CD8-positive, alpha-beta memory T cell (primary cell): ENCODE results near the gene GPER1. TPM values are rescaled to one million over a fixed set of nuclear protein-coding genes. Genes with fewer than 3 reads are reported as not detected.

Experiments used
- CTCF ChIA-PET: fragments of 350-600 bp; sonication (Branson Sonifier 250); formaldehyde crosslinking; loops from one replicate; lab custom pipeline; 2021; ENCODE audit warnings: antibody characterized with exemption; lab: Charles Lee
- POLR2A ChIA-PET: fragments of 350-600 bp; sonication (Branson Sonifier 250); formaldehyde crosslinking; loops from one replicate; lab custom pipeline; 2021; ENCODE audit warnings: antibody characterized with exemption; lab: Charles Lee
- DNase-seq, 5 donors: peaks; one replicate each; pipeline versions ENCODE4 v3.0.0 to v3.0.0-alpha.2; 2020 to 2022; ENCODE audit warnings: mixed read lengths in 1 of 5
- H3K27ac ChIP-seq: one replicate; pipeline ENCODE4 v1.7.0; 2013; ENCODE audit warnings: low read depth, mild to moderate bottlenecking, low read length, moderate library complexity
- H3K27me3 ChIP-seq: 2 replicates; pipeline ENCODE4 v1.7.0; 2013; ENCODE audit warnings: low read length, mild to moderate bottlenecking; ENCODE audit not compliant: insufficient read depth, poor library complexity, severe bottlenecking
- H3K36me3 ChIP-seq: 2 replicates; pipeline ENCODE4 v1.7.0; 2013; ENCODE audit warnings: mild to moderate bottlenecking, low read length, moderate library complexity; ENCODE audit not compliant: insufficient read depth
- H3K4me1 ChIP-seq: 2 replicates; pipeline ENCODE4 v1.7.0; 2013; ENCODE audit warnings: mild to moderate bottlenecking, low read length, moderate library complexity; ENCODE audit not compliant: insufficient read depth
- H3K4me3 ChIP-seq: 2 replicates; pipeline ENCODE4 v1.7.0; 2013; ENCODE audit warnings: mild to moderate bottlenecking, low read length
- H3K9me3 ChIP-seq: 2 replicates; pipeline ENCODE4 v1.7.0; 2013; ENCODE audit warnings: mild to moderate bottlenecking, low read length
- H3K27ac Mint-ChIP-seq, 8 donors: one replicate each; pipeline ENCODE4 v1.8.0; 2020 to 2021; ENCODE audit warnings: mixed read lengths in 8 of 8, mild to moderate bottlenecking in 6 of 8, inconsistent platforms in 3 of 8, moderate library complexity in 3 of 8
- H3K27me3 Mint-ChIP-seq, 2 donors: one replicate each; pipeline ENCODE4 v1.8.0; 2020 to 2021; ENCODE audit warnings: mixed read lengths in 2 of 2, mild to moderate bottlenecking in 1 of 2, moderate library complexity in 1 of 2
- H3K36me3 Mint-ChIP-seq, 3 donors: one replicate each; pipeline ENCODE4 v1.8.0; 2020 to 2021; ENCODE audit warnings: mixed read lengths in 3 of 3, inconsistent platforms in 1 of 3, mild to moderate bottlenecking in 1 of 3
- H3K4me1 Mint-ChIP-seq, 3 donors: one replicate each; pipeline ENCODE4 v1.8.0; 2020 to 2021; ENCODE audit warnings: mixed read lengths in 3 of 3, inconsistent platforms in 1 of 3, mild to moderate bottlenecking in 1 of 3
- H3K4me3 Mint-ChIP-seq, 7 donors: one replicate each; pipeline ENCODE4 v1.8.0; 2020 to 2021; ENCODE audit warnings: mixed read lengths in 7 of 7, mild to moderate bottlenecking in 6 of 7, moderate library complexity in 4 of 7, inconsistent platforms in 2 of 7
- H3K9me3 Mint-ChIP-seq, 5 donors: one replicate each; pipeline ENCODE4 v1.8.0; 2020 to 2022; ENCODE audit warnings: mixed read lengths in 5 of 5, mild to moderate bottlenecking in 3 of 5, moderate library complexity in 2 of 5, inconsistent platforms in 1 of 5
- polyA plus RNA-seq: library from polyadenylated mRNA; unstranded; fragments of 300-500 nt; fragmentation: Illumina TruSeq; gene quantifications from one replicate; pipeline ENCODE4 v1.2.3, GENCODE V29; 2021
- total RNA-seq, 2 experiments: library from RNA; stranded (reverse); gene quantifications; one replicate each; pipeline ENCODE4 v1.2.3, GENCODE V29; 2021

Gene GPER1
- total and polyA plus RNA-seq, 3 experiments from 2014 or later = 0.17 TPM; not detected in 2

DNA sequence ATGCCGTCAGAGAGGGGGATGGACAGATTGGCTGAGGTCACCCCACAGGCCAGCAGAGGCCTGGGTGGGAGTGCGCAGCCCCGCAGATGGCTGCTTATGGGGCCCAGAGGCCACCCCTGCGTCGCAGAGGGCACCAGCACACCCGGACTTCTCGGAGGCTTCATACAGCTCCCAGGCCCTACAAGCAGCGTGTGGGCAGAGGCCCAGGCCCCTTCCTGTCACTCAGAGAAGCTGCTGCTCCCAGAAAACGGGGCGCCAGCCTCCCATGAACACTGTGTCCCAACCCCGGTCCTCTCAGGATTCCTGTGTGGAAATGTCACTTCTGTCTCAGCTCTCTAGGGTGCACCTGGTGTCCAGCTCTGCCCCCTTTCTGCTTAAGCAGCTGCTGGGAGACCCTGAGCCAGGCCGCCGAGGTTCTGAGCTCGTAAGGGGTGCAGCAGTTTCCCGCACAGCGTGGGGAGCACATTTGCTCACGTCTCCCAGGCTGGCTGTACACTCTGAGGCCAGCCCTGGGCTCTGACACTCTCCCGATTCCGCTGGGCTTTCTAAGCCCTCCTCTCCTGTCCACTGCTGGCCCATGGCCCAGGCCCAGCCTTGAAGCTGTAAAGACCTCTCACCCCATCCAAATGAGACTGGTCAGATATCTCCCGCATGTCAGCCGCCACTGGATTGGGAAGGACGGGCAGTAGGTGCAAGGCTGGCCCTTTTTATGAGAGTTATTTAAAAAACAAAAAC, 36.8 kb upstream of the GPER1 start:
- ChIA-PET CTCF (interaction anchor here (1.0 to 4.4 kb wide), 3 partner anchors 9 to 58 kb away, joined by 3 to 17 read pairs (median 15); no protein-coding TSS in a partner anchor), POLR2A (no interaction called here)
- no peaks in the 10 kb centered on the region for H3K27me3 ChIP-seq
- H3K36me3 ChIP-seq = no peaks in the 10 kb centered on the region
- H3K4me3 ChIP-seq = no peak overlapping the region
- Mint-ChIP-seq H3K4me1 (peaks cover 18 to 40% (median 31%) of the 10 kb centered on the region in 3 donors), H3K9me3 (no peaks in the 10 kb centered on the region), H3K36me3 (no peaks in the 10 kb centered on the region), H3K27me3 (no peaks in the 10 kb centered on the region), H3K4me3 (no peak overlapping the region), H3K27ac (peak overlapping the region in 2 of 8 donors; percentile 31 to 38)
- H3K27ac ChIP-seq = no peak overlapping the region
- peaks cover 50% of the 10 kb centered on the region for H3K4me1 ChIP-seq
- H3K9me3 ChIP-seq = no peaks in the 10 kb centered on the region
- no peak for DNase-seq

DNA sequence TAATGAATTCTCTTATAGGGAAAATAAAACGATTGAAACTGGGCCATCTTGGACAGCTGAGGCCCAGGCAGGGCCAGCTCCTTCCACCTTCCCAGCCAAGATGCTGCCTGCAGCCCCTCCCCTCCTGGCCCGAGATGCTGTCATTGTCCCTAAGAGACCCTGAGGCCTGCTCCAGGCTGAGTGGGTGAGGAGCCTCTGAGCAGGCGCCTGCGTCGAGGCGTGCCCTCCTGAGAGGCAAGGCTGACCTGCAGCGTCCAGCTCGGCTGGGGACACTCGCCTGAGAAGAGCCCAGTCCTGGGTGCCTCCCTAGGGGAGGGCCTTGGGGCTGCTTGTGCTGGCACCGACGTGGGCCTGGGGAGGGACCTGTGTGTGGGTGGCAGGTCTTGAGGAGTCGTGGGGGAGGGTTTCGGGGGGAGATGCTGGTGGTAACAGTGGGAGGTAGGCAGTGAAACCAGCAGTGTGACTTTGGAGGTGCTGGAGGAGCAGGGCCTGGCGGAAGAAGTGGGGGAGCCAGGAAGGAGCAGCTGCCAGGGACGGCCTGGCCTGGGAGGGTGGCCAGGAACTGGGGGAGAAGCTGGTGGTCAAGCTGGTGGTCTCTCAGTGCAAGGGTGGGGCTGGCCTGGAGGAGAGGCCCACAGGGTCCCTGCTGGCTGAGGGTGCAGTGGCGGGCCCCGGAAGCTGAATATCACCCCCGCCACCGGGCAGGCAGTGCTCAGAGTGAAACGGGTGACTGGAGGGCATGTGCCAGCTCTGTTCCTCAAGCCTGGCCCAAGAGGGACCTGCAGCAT, 35.7 kb upstream of the GPER1 start:
- H3K36me3 ChIP-seq = no peaks in the 10 kb centered on the region
- H3K4me3 ChIP-seq = no peak overlapping the region
- Mint-ChIP-seq H3K4me1 (peaks cover 8 to 29% (median 20%) of the 10 kb centered on the region in 3 donors), H3K4me3 (no peak overlapping the region), H3K9me3 (no peaks in the 10 kb centered on the region), H3K36me3 (no peaks in the 10 kb centered on the region), H3K27me3 (no peaks in the 10 kb centered on the region), H3K27ac (no peak overlapping the region)
- no peak overlapping the region for H3K27ac ChIP-seq
- no peaks in the 10 kb centered on the region for H3K9me3 ChIP-seq
- H3K27me3 ChIP-seq = no peaks in the 10 kb centered on the region
- peaks cover 41% of the 10 kb centered on the region for H3K4me1 ChIP-seq
- DNase-seq = no peak
- CTCF ChIA-PET = interaction anchor here (2.7 to 4.4 kb wide), 2 partner anchors 13 to 59 kb away, joined by 15 to 17 read pairs; no protein-coding TSS in a partner anchor
- POLR2A ChIA-PET = interaction anchor here (0.6 kb wide), 1 partner anchor 12 kb away, joined by 3 read pairs; no protein-coding TSS in a partner anchor

DNA sequence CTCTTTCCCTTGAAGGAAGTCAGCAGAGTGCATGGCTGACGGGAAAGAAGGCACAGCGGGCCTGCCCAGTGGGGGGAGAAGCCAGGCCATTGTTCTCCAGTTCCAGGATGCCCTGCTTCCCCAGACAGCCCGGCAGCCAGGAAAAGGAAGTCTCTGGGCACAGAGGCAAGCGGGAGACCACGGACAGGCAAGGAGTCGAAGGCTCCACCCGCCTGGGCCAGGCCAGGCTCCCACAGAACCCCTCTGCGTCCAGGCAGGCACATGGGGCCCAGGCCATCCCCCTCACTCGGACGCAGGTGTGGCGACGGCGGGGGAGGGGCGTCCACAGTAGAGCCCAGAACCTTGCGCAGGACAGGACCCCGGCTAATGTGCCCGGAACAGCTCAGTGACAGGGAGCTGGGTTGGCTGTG, 34.9 kb upstream of the GPER1 start:
- Mint-ChIP-seq H3K9me3 (no peaks in the 10 kb centered on the region), H3K27ac (no peak overlapping the region), H3K36me3 (peaks cover 0 to 2% (median 0%) of the 10 kb centered on the region in 3 donors), H3K4me1 (peaks cover 7 to 21% (median 13%) of the 10 kb centered on the region in 3 donors), H3K4me3 (no peak overlapping the region), H3K27me3 (no peaks in the 10 kb centered on the region)
- Histone ChIP-seq H3K4me3 (no peak overlapping the region), H3K27me3 (no peaks in the 10 kb centered on the region), H3K36me3 (no peaks in the 10 kb centered on the region), H3K27ac (no peak overlapping the region), H3K9me3 (no peaks in the 10 kb centered on the region), H3K4me1 (peaks cover 33% of the 10 kb centered on the region)
- ChIA-PET CTCF (interaction anchor here (2.0 to 4.4 kb wide), 2 partner anchors 8 to 12 kb away, joined by 5 to 17 read pairs; partner anchors contain the start of gene GPR146), POLR2A (no interaction called here)
- DNase-seq = no peak

DNA sequence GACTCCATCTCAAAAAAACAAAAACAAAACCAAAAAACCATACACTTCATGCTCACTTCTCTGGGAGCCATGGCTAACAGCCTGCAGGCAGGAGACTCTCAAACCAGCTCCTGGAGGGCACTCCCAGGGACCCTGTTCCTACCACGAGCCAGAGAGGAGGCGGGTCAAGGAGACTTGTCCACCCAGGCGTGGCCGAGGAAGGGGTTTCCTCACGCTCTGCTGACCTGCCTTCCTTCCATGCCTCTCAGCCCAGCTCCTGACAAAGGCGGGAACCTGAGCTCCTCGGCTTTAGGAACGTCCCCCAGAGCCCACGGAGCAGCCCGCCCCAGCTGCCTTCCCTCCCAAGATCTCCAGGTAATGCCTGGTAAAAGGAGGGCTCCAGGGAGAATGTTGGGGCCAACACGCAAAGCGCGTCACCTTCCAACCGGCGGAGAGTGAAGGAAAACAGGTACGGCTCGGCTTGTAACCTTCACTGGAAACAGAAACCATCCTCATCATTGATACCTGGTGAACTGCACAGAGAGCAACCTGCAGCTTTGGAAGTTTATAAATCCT, 34.0 kb upstream of the GPER1 start:
- CTCF ChIA-PET = interaction anchor here (1.0 to 4.4 kb wide), 3 partner anchors 9 to 61 kb away, joined by 3 to 17 read pairs (median 5); partner anchors contain the start of gene GPR146
- H3K9me3 Mint-ChIP-seq = no peaks in the 10 kb centered on the region

DNA sequence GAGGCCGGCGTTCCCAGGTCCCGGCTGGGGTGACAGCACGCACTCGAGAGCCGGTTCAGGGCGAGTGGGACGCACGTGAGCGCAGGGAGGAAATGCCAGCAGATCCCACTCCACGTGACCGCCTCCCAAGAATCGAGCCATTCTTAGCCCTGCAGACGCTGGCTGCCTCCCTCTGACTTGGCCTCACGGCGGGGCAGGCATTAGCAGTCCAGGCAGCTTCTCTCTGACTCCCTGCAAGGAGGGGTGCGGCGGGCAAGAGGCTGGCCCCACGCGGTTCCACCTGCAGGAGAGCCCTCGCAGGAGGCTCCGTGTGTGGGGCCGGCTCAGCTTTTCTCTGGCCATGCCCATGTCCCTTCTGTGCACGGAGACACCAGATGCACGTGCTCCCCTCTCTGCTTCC, 33.5 kb upstream of the GPER1 start:
- no peaks in the 10 kb centered on the region for H3K9me3 ChIP-seq
- no peaks in the 10 kb centered on the region for H3K27me3 Mint-ChIP-seq
- DNase-seq = no peak
- H3K27ac ChIP-seq = no peak overlapping the region
- CTCF ChIA-PET = interaction anchor here (1.0 to 2.0 kb wide), 2 partner anchors 10 to 62 kb away, joined by 3 to 5 read pairs; partner anchors contain the start of gene GPR146
- no peak overlapping the region for H3K4me3 ChIP-seq
- H3K27ac Mint-ChIP-seq = no peak overlapping the region
- no peaks in the 10 kb centered on the region for H3K9me3 Mint-ChIP-seq
- H3K27me3 ChIP-seq = no peaks in the 10 kb centered on the region
- H3K4me3 Mint-ChIP-seq = no peak overlapping the region
- peaks cover 0 to 2% (median 0%) of the 10 kb centered on the region in 3 donors for H3K36me3 Mint-ChIP-seq
- peaks cover 19% of the 10 kb centered on the region for H3K4me1 ChIP-seq
- POLR2A ChIA-PET = no interaction called here
- H3K36me3 ChIP-seq = no peaks in the 10 kb centered on the region
- H3K4me1 Mint-ChIP-seq = peaks cover 0 to 7% (median 7%) of the 10 kb centered on the region in 3 donors

More for the DNA sequence above, 34.0 kb upstream of the GPER1 start:
- H3K4me3 ChIP-seq = no peak overlapping the region
- no peaks in the 10 kb centered on the region for H3K36me3 ChIP-seq
- Mint-ChIP-seq H3K27me3 (no peaks in the 10 kb centered on the region), H3K36me3 (peaks cover 0 to 2% (median 0%) of the 10 kb centered on the region in 3 donors), H3K4me1 (peaks cover 4 to 13% (median 12%) of the 10 kb centered on the region in 3 donors), H3K27ac (no peak overlapping the region), H3K4me3 (no peak overlapping the region)
- H3K9me3 ChIP-seq = no peaks in the 10 kb centered on the region
- H3K4me1 ChIP-seq = peaks cover 24% of the 10 kb centered on the region
- H3K27me3 ChIP-seq = no peaks in the 10 kb centered on the region
- no peak overlapping the region for H3K27ac ChIP-seq
- no peak for DNase-seq
- POLR2A ChIA-PET = no interaction called here

DNA sequence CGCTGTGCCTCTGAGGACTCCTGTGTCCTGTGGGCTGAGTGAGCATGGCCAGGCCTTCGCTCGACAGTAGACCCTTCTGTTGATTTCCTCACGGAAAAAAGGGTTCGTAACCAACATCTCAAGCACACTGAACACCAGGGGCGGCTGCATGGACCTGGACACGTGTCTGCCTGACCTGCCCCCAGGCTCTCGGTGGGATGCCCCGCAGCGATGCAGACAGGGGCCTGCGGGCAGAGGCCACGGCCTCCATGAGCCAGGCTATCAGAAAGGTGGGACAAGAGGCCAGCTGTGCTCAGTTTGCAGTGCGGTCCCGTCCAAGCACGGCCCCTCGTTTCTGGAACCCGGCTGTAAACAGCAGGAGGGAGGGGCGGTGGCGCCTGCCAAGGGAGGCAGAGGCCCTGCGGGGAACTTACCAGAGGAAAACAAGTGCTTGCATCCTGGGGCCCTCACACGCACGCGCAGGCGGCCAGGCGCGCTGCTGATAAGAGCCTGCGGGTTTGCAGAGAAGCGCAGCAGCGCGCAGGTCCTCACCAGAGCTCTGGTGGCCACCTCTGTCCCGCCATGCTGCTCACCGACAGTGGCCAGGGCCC, 33.0 kb upstream of the GPER1 start:
- ChIA-PET POLR2A (no interaction called here), CTCF (interaction anchor here (0.9 to 1.2 kb wide), 2 partner anchors 10 to 62 kb away, joined by 3 to 5 read pairs; partner anchors contain the start of gene GPR146)
- Histone ChIP-seq H3K36me3 (no peaks in the 10 kb centered on the region), H3K27me3 (no peaks in the 10 kb centered on the region), H3K27ac (no peak overlapping the region), H3K4me1 (peaks cover 14% of the 10 kb centered on the region), H3K9me3 (no peaks in the 10 kb centered on the region), H3K4me3 (peak overlapping the region; percentile 51)
- peaks cover 0 to 4% (median 4%) of the 10 kb centered on the region in 3 donors for H3K4me1 Mint-ChIP-seq
- peak in 1 of 5 donors; percentile 52 for DNase-seq
- H3K4me3 Mint-ChIP-seq = peak overlapping the region in 1 of 7 donors; percentile 1
- H3K9me3 Mint-ChIP-seq = no peaks in the 10 kb centered on the region
- peaks cover 0 to 2% (median 0%) of the 10 kb centered on the region in 3 donors for H3K36me3 Mint-ChIP-seq
- H3K27ac Mint-ChIP-seq = no peak overlapping the region
- H3K27me3 Mint-ChIP-seq = no peaks in the 10 kb centered on the region

DNA sequence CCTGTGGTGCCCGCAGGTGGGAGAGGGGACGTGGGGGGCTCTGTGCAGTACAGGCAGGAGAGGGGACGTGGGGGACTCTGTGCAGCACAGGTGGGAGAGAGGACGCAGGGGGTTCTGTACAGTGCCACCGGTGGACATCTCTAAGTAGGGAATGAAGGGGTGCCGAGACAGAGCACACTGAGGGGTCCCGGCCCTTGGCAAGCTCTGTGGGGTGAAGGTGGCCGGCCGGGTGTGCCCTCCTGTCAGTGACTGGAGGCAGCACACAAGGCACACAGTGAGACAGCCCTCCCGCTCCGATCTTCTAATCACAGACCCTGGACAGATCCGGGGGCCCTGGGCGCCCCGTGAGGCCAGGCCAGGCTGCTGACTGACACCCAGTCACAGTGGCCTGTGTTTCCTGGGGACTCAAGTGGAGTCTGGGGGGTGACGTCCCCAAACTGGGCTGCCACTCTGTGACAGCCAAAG, 32.4 kb upstream of the GPER1 start:
- H3K27ac Mint-ChIP-seq = no peak overlapping the region
- no peaks in the 10 kb centered on the region for H3K27me3 ChIP-seq
- ChIA-PET POLR2A (no interaction called here), CTCF (interaction anchor here (0.9 to 1.2 kb wide), 3 partner anchors 11 to 62 kb away, joined by 3 to 5 read pairs (median 4); partner anchors contain the start of gene GPR146)
- no peaks in the 10 kb centered on the region for H3K9me3 ChIP-seq
- H3K27me3 Mint-ChIP-seq = no peaks in the 10 kb centered on the region
- no peak overlapping the region for H3K4me3 Mint-ChIP-seq
- H3K4me1 Mint-ChIP-seq = peaks cover 0 to 4% (median 4%) of the 10 kb centered on the region in 3 donors
- H3K4me1 ChIP-seq = peaks cover 14% of the 10 kb centered on the region
- no peak overlapping the region for H3K27ac ChIP-seq
- H3K36me3 Mint-ChIP-seq = peaks cover 0 to 2% (median 0%) of the 10 kb centered on the region in 3 donors
- DNase-seq = no peak
- peak overlapping the region; percentile 51 for H3K4me3 ChIP-seq
- H3K36me3 ChIP-seq = no peaks in the 10 kb centered on the region
- no peaks in the 10 kb centered on the region for H3K9me3 Mint-ChIP-seq
